GM12875 (cell line): ENCODE measurements around the gene BRIP1.
"Not testable (repeated sequence)": the region's sequence is repeated elsewhere in the genome, so short reads cannot be mapped to it uniquely, and the experiment has no call there.

Source experiments
- H3K4me3 ChIP-seq: one replicate; pipeline ENCODE4 v1.5.1; 2011; ENCODE audit warnings: low read depth, low read length, control low read depth
- TF ChIP-seq, protein P1 (sequence below): IDR thresholded peaks from 2 replicates; pipeline ENCODE4 v1.5.1; 2011; ENCODE audit warnings: low read depth, mild to moderate bottlenecking, control low read depth, inconsistent platforms, low read length, moderate library complexity, borderline replicate concordance; ENCODE audit not compliant: insufficient read depth

Gene BRIP1

GRCh38 chr17:61680921-61681320 is 182.4 kb downstream of the BRIP1 start:
- no peak overlapping the region for H3K4me3 ChIP-seq
- TF ChIP-seq, protein P1, sequence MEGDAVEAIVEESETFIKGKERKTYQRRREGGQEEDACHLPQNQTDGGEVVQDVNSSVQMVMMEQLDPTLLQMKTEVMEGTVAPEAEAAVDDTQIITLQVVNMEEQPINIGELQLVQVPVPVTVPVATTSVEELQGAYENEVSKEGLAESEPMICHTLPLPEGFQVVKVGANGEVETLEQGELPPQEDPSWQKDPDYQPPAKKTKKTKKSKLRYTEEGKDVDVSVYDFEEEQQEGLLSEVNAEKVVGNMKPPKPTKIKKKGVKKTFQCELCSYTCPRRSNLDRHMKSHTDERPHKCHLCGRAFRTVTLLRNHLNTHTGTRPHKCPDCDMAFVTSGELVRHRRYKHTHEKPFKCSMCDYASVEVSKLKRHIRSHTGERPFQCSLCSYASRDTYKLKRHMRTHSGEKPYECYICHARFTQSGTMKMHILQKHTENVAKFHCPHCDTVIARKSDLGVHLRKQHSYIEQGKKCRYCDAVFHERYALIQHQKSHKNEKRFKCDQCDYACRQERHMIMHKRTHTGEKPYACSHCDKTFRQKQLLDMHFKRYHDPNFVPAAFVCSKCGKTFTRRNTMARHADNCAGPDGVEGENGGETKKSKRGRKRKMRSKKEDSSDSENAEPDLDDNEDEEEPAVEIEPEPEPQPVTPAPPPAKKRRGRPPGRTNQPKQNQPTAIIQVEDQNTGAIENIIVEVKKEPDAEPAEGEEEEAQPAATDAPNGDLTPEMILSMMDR = no peak

DNA sequence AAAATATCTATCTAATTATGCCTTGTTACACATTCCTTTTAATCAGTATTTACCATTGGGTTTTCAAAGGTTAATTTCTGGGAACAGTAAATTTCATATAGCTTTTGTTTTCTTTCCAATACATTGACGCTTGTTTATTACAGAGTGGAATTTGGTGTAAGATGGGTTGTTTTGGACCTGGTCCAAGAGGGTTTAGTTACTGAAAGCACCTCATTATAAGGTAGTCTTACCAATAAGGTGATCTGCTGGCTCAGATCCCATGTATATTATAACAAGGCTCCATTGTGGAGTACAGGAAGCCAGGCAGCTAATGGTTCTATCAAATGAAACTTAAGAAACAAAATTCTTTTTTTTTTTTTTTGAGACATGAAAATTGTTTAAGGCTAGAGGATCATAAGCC is 185.0 kb downstream of the BRIP1 start:
- TF ChIP-seq, protein P1 = no peak
- no peak overlapping the region for H3K4me3 ChIP-seq

DNA sequence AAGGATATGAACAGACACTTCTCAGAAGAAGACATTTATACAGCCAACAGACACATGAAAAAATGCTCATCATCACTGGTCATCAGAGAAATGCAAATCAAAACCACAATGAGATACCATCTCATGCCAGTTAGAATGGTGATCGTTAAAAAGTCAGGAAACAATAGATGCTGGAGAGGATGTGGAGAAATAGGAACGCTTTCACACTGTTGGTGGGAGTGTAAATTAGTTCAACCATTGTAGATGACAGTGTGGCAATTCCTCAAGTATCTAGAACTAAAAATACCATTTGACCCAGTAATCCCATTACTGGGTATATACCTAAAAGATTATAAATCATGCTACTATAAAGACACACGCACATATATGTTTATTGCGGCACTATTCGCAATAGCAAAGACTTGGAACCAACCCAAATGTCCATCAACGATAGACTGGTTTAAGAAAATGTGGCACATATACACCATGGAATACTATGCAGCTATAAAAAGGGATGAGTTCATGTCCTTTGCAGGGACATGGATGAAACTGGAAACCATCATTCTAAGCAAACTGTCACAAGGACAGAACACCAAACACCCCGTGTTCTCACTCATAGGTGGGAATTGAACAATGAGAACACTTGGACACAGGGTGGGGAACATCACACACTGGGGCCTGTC is 186.0 kb downstream of the BRIP1 start:
- not testable (repeated sequence) for H3K4me3 ChIP-seq

DNA sequence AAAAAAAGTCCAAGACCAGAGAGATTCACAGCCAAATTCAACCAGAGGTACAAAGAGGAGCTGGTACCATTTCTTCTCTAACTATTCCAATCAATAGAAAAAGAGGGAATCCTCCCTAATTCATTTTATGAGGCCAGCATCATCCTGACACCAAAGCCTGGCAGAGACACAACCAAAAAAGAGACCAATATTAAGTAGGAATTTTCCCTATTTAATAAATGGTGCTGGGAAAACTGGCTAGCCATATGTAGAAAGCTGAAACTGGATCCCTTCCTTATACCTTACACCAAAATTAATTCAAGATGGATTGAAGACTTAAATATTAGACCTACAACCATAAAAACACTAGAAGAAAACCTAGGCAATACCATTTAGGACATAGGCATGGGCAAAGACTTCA is 186.8 kb downstream of the BRIP1 start:
- H3K4me3 ChIP-seq = not testable (repeated sequence)

GRCh38 chr17:61674609-61675008 is 188.7 kb downstream of the BRIP1 start:
- H3K4me3 ChIP-seq = not testable (repeated sequence)

GRCh38 chr17:61673019-61673897 is 190.1 kb downstream of the BRIP1 start:
- H3K4me3 ChIP-seq = not testable (repeated sequence)

GRCh38 chr17:61672140-61672539 is 191.2 kb downstream of the BRIP1 start:
- TF ChIP-seq, protein P1 = no peak
- H3K4me3 ChIP-seq = no peak overlapping the region

- no peak overlapping the region for H3K4me3 ChIP-seq
- TF ChIP-seq, protein P1 = no peak
Observed at GRCh38 chr17:61670691-61671090, 192.6 kb downstream of the BRIP1 start.

- TF ChIP-seq, protein P1 = no peak
- no peak overlapping the region for H3K4me3 ChIP-seq
Observed at GRCh38 chr17:61669522-61669921, 193.8 kb downstream of the BRIP1 start.
